Measurements from ENCODE around the gene MAGEA9.
"Not testable (repeated sequence)": the region's sequence is repeated elsewhere in the genome, so short reads cannot be mapped to it uniquely, and the experiment has no call there.

Gene MAGEA9

GRCh38 chrX:149781727-149782126, at the start of gene MAGEA9:
MAGEA9 (plus strand) TSS chrX:149781930; CDS start chrX:149786211, 4,281 bp downstream.
- H3K4me1 ChIP-seq (ENCODE audit: control insufficient read depth in 1 of 2, insufficient read depth in 2 of 2, low read length in 2 of 2); H3K9me3 ChIP-seq (ENCODE audit: control insufficient read depth in 1 of 2, low read length in 2 of 2); H3K27ac ChIP-seq (ENCODE audit: low read length); H3K36me3 ChIP-seq (ENCODE audit: control insufficient read depth in 1 of 2, insufficient read depth in 2 of 2, low read length in 2 of 2); H3K4me3 ChIP-seq (ENCODE audit: low read depth in 1 of 2, low read length in 2 of 2); H3K27me3 ChIP-seq (ENCODE audit: low read depth, low read length): not testable (repeated sequence)

GRCh38 chrX:149742269-149742668, 39.5 kb upstream of the MAGEA9 start:
- H3K27ac ChIP-seq (ENCODE audit: low read length) = not testable (repeated sequence)

GRCh38 chrX:149746390-149747007, 35.2 kb upstream of the MAGEA9 start:
- not testable (repeated sequence) for H3K4me3 ChIP-seq (ENCODE audit: low read depth in 1 of 2, low read length in 2 of 2)

More at GRCh38 chrX:149742269-149742668, 39.5 kb upstream of the MAGEA9 start:
- H3K27me3 ChIP-seq (ENCODE audit: low read depth, low read length); H3K4me3 ChIP-seq (ENCODE audit: low read depth in 1 of 2, low read length in 2 of 2); H3K4me1 ChIP-seq (ENCODE audit: control insufficient read depth in 1 of 2, insufficient read depth in 2 of 2, low read length in 2 of 2); H3K36me3 ChIP-seq (ENCODE audit: control insufficient read depth in 1 of 2, insufficient read depth in 2 of 2, low read length in 2 of 2); H3K9me3 ChIP-seq (ENCODE audit: control insufficient read depth in 1 of 2, low read length in 2 of 2): not testable (repeated sequence)

GRCh38 chrX:149757206-149758067, 24.3 kb upstream of the MAGEA9 start:
- Histone ChIP-seq H3K27me3 (ENCODE audit: low read depth, low read length) (no peaks in the 10 kb centered on the region), H3K9me3 (ENCODE audit: control insufficient read depth in 1 of 2, low read length in 2 of 2) (no peaks in the 10 kb centered on the region)

More at GRCh38 chrX:149746390-149747007, 35.2 kb upstream of the MAGEA9 start:
- not testable (repeated sequence) for H3K4me1 ChIP-seq (ENCODE audit: control insufficient read depth in 1 of 2, insufficient read depth in 2 of 2, low read length in 2 of 2); H3K27me3 ChIP-seq (ENCODE audit: low read depth, low read length); H3K36me3 ChIP-seq (ENCODE audit: control insufficient read depth in 1 of 2, insufficient read depth in 2 of 2, low read length in 2 of 2); H3K27ac ChIP-seq (ENCODE audit: low read length); H3K9me3 ChIP-seq (ENCODE audit: control insufficient read depth in 1 of 2, low read length in 2 of 2)

GRCh38 chrX:149758068-149758714, 23.5 kb upstream of the MAGEA9 start:
- no peaks in the 10 kb centered on the region for H3K27me3 ChIP-seq (ENCODE audit: low read depth, low read length)
- no peaks in the 10 kb centered on the region for H3K4me1 ChIP-seq (ENCODE audit: control insufficient read depth in 1 of 2, insufficient read depth in 2 of 2, low read length in 2 of 2)
- H3K36me3 ChIP-seq (ENCODE audit: control insufficient read depth in 1 of 2, insufficient read depth in 2 of 2, low read length in 2 of 2) = no peaks in the 10 kb centered on the region
- no peak overlapping the region for H3K4me3 ChIP-seq (ENCODE audit: low read depth in 1 of 2, low read length in 2 of 2)
- H3K27ac ChIP-seq (ENCODE audit: low read length) = no peak overlapping the region
- H3K9me3 ChIP-seq (ENCODE audit: control insufficient read depth in 1 of 2, low read length in 2 of 2) = no peaks in the 10 kb centered on the region

More at GRCh38 chrX:149757206-149758067, 24.3 kb upstream of the MAGEA9 start:
- Histone ChIP-seq H3K36me3 (ENCODE audit: control insufficient read depth in 1 of 2, insufficient read depth in 2 of 2, low read length in 2 of 2) (no peaks in the 10 kb centered on the region), H3K4me1 (ENCODE audit: control insufficient read depth in 1 of 2, insufficient read depth in 2 of 2, low read length in 2 of 2) (no peaks in the 10 kb centered on the region), H3K27ac (ENCODE audit: low read length) (no peak overlapping the region), H3K4me3 (ENCODE audit: low read depth in 1 of 2, low read length in 2 of 2) (no peak overlapping the region)

- H3K9me3 ChIP-seq (ENCODE audit: control insufficient read depth in 1 of 2, low read length in 2 of 2); H3K27ac ChIP-seq (ENCODE audit: low read length); H3K4me3 ChIP-seq (ENCODE audit: low read depth in 1 of 2, low read length in 2 of 2); H3K27me3 ChIP-seq (ENCODE audit: low read depth, low read length); H3K36me3 ChIP-seq (ENCODE audit: control insufficient read depth in 1 of 2, insufficient read depth in 2 of 2, low read length in 2 of 2); H3K4me1 ChIP-seq (ENCODE audit: control insufficient read depth in 1 of 2, insufficient read depth in 2 of 2, low read length in 2 of 2): not testable (repeated sequence)
These were observed 23.0 kb upstream of the MAGEA9 start for GRCh38 chrX:149758715-149759078.

GRCh38 chrX:149759824-149760223, 21.9 kb upstream of the MAGEA9 start:
- no peak overlapping the region for H3K4me3 ChIP-seq (ENCODE audit: low read depth in 1 of 2, low read length in 2 of 2)
- no peaks in the 10 kb centered on the region for H3K27me3 ChIP-seq (ENCODE audit: low read depth, low read length)
- no peaks in the 10 kb centered on the region for H3K9me3 ChIP-seq (ENCODE audit: control insufficient read depth in 1 of 2, low read length in 2 of 2)
- no peak overlapping the region for H3K27ac ChIP-seq (ENCODE audit: low read length)
- H3K36me3 ChIP-seq (ENCODE audit: control insufficient read depth in 1 of 2, insufficient read depth in 2 of 2, low read length in 2 of 2) = no peaks in the 10 kb centered on the region
- H3K4me1 ChIP-seq (ENCODE audit: control insufficient read depth in 1 of 2, insufficient read depth in 2 of 2, low read length in 2 of 2) = no peaks in the 10 kb centered on the region

GRCh38 chrX:149760965-149761364, 20.8 kb upstream of the MAGEA9 start:
- Histone ChIP-seq H3K27me3 (ENCODE audit: low read depth, low read length) (no peaks in the 10 kb centered on the region), H3K36me3 (ENCODE audit: control insufficient read depth in 1 of 2, insufficient read depth in 2 of 2, low read length in 2 of 2) (no peaks in the 10 kb centered on the region), H3K4me3 (ENCODE audit: low read depth in 1 of 2, low read length in 2 of 2) (no peak overlapping the region), H3K4me1 (ENCODE audit: control insufficient read depth in 1 of 2, insufficient read depth in 2 of 2, low read length in 2 of 2) (no peaks in the 10 kb centered on the region), H3K9me3 (ENCODE audit: control insufficient read depth in 1 of 2, low read length in 2 of 2) (no peaks in the 10 kb centered on the region), H3K27ac (ENCODE audit: low read length) (no peak overlapping the region)

GRCh38 chrX:149761858-149762674, 19.7 kb upstream of the MAGEA9 start:
- not testable (repeated sequence) for H3K4me1 ChIP-seq (ENCODE audit: control insufficient read depth in 1 of 2, insufficient read depth in 2 of 2, low read length in 2 of 2); H3K9me3 ChIP-seq (ENCODE audit: control insufficient read depth in 1 of 2, low read length in 2 of 2); H3K27me3 ChIP-seq (ENCODE audit: low read depth, low read length); H3K36me3 ChIP-seq (ENCODE audit: control insufficient read depth in 1 of 2, insufficient read depth in 2 of 2, low read length in 2 of 2); H3K27ac ChIP-seq (ENCODE audit: low read length); H3K4me3 ChIP-seq (ENCODE audit: low read depth in 1 of 2, low read length in 2 of 2)

GRCh38 chrX:149762696-149763614, 18.8 kb upstream of the MAGEA9 start:
- no peaks in the 10 kb centered on the region for H3K27me3 ChIP-seq (ENCODE audit: low read depth, low read length)
- H3K4me3 ChIP-seq (ENCODE audit: low read depth in 1 of 2, low read length in 2 of 2) = no peak overlapping the region
- no peaks in the 10 kb centered on the region for H3K4me1 ChIP-seq (ENCODE audit: control insufficient read depth in 1 of 2, insufficient read depth in 2 of 2, low read length in 2 of 2)
- no peak overlapping the region for H3K27ac ChIP-seq (ENCODE audit: low read length)
- no peaks in the 10 kb centered on the region for H3K9me3 ChIP-seq (ENCODE audit: control insufficient read depth in 1 of 2, low read length in 2 of 2)
- no peaks in the 10 kb centered on the region for H3K36me3 ChIP-seq (ENCODE audit: control insufficient read depth in 1 of 2, insufficient read depth in 2 of 2, low read length in 2 of 2)

Measured in muscle layer of duodenum (tissue), 2 donors.